ENCODE data around the gene IPO4. TPM values are rescaled to one million over a fixed set of nuclear protein-coding genes. Genes with fewer than 3 reads are reported as not detected.

Gene IPO4
- total and polyA plus RNA-seq, 9 of the 15 experiments (the other 6 are each of a cell fraction or from before 2014, with no cell fraction given): 7.3 to 122 (median 31.8) TPM

DNA sequence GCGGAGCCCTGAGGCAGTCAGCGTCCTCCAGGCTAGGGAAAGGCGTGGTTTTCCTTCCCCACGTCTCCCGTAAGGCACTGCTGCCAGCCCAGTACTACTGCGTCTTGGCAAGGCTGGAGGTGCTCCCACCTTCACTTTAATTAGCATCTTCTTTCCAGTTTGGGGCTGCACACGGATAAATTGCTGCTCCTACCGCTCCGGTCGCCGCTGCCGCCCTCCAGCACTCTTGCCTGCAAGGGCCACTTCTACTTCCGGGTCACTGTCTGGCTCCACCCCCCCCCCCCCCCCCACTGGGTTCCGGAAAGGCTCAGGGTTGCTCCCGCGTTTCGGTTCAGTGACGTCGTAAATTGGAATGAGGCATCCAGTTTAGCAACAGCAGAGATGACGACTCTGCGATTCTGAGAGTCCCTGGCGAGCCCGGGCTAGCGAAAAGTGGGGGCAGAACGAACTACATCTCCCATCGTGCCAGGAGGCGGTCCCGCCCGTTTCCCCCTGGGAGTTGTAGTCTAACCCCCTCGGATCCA lies 43.6 kb upstream of the IPO4 start, which contains the start of gene NEDD8 (continued):
- TF ChIP-seq RAD21 (CRISPR knock-in tag; conservative IDR thresholded peaks at IDR 0.05 in 1 of 2, IDR thresholded peaks at IDR 0.05 in 1 of 2) (no peak), ZNF24 (IDR thresholded peaks at IDR 0.05) (no peak), FUS (optimal IDR thresholded peaks at IDR 0.05; ENCODE audit: low read depth, low read length) (no peak), CTBP1 (IDR thresholded peaks at IDR 0.05; ENCODE audit: borderline replicate concordance) (no peak), ZNF3 (CRISPR knock-in tag; IDR thresholded peaks at IDR 0.05) (no peak), SUPT5H (IDR thresholded peaks at IDR 0.05) (peak; percentile 55; the same call in 1 of the 2 replicates), TSC22D4 (tag; IDR thresholded peaks at IDR 0.05) (no peak), ZNF263 (CRISPR knock-in tag; IDR thresholded peaks at IDR 0.05; ENCODE audit: borderline replicate concordance) (no peak), YBX1 (IDR thresholded peaks at IDR 0.05) (no peak), NR1H2 (CRISPR knock-in tag; IDR thresholded peaks at IDR 0.05) (no peak), ZNF561 (CRISPR knock-in tag; conservative IDR thresholded peaks at IDR 0.05) (no peak), MYC (IDR thresholded peaks at IDR 0.05; ENCODE audit: low read depth, low read length) (no peak), MYC (CRISPR knock-in tag; IDR thresholded peaks at IDR 0.05; ENCODE audit: borderline replicate concordance, low read depth) (no peak), HDAC2 (IDR thresholded peaks at IDR 0.05) (no peak)
- TF ChIP-seq, protein P1, sequence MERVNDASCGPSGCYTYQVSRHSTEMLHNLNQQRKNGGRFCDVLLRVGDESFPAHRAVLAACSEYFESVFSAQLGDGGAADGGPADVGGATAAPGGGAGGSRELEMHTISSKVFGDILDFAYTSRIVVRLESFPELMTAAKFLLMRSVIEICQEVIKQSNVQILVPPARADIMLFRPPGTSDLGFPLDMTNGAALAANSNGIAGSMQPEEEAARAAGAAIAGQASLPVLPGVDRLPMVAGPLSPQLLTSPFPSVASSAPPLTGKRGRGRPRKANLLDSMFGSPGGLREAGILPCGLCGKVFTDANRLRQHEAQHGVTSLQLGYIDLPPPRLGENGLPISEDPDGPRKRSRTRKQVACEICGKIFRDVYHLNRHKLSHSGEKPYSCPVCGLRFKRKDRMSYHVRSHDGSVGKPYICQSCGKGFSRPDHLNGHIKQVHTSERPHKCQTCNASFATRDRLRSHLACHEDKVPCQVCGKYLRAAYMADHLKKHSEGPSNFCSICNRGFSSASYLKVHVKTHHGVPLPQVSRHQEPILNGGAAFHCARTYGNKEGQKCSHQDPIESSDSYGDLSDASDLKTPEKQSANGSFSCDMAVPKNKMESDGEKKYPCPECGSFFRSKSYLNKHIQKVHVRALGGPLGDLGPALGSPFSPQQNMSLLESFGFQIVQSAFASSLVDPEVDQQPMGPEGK (CRISPR knock-in tag; IDR thresholded peaks at IDR 0.05; ENCODE audit: borderline replicate concordance): no peak
- TF ChIP-seq, protein P2, sequence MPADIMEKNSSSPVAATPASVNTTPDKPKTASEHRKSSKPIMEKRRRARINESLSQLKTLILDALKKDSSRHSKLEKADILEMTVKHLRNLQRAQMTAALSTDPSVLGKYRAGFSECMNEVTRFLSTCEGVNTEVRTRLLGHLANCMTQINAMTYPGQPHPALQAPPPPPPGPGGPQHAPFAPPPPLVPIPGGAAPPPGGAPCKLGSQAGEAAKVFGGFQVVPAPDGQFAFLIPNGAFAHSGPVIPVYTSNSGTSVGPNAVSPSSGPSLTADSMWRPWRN (IDR thresholded peaks at IDR 0.05; ENCODE audit: low read depth): no peak
- TF ChIP-seq, protein P3, sequence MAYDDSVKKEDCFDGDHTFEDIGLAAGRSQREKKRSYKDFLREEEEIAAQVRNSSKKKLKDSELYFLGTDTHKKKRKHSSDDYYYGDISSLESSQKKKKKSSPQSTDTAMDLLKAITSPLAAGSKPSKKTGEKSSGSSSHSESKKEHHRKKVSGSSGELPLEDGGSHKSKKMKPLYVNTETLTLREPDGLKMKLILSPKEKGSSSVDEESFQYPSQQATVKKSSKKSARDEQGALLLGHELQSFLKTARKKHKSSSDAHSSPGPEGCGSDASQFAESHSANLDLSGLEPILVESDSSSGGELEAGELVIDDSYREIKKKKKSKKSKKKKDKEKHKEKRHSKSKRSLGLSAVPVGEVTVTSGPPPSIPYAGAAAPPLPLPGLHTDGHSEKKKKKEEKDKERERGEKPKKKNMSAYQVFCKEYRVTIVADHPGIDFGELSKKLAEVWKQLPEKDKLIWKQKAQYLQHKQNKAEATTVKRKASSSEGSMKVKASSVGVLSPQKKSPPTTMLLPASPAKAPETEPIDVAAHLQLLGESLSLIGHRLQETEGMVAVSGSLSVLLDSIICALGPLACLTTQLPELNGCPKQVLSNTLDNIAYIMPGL (CRISPR knock-in tag; IDR thresholded peaks at IDR 0.05): no peak
- TF ChIP-seq, protein P4, sequence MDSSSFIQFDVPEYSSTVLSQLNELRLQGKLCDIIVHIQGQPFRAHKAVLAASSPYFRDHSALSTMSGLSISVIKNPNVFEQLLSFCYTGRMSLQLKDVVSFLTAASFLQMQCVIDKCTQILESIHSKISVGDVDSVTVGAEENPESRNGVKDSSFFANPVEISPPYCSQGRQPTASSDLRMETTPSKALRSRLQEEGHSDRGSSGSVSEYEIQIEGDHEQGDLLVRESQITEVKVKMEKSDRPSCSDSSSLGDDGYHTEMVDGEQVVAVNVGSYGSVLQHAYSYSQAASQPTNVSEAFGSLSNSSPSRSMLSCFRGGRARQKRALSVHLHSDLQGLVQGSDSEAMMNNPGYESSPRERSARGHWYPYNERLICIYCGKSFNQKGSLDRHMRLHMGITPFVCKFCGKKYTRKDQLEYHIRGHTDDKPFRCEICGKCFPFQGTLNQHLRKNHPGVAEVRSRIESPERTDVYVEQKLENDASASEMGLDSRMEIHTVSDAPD (CRISPR knock-in tag; IDR thresholded peaks at IDR 0.05): no peak
- TF ChIP-seq, protein P5, sequence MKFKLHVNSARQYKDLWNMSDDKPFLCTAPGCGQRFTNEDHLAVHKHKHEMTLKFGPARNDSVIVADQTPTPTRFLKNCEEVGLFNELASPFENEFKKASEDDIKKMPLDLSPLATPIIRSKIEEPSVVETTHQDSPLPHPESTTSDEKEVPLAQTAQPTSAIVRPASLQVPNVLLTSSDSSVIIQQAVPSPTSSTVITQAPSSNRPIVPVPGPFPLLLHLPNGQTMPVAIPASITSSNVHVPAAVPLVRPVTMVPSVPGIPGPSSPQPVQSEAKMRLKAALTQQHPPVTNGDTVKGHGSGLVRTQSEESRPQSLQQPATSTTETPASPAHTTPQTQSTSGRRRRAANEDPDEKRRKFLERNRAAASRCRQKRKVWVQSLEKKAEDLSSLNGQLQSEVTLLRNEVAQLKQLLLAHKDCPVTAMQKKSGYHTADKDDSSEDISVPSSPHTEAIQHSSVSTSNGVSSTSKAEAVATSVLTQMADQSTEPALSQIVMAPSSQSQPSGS (CRISPR knock-in tag; IDR thresholded peaks at IDR 0.05): no peak
- TF ChIP-seq, protein P6, sequence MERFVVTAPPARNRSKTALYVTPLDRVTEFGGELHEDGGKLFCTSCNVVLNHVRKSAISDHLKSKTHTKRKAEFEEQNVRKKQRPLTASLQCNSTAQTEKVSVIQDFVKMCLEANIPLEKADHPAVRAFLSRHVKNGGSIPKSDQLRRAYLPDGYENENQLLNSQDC (CRISPR knock-in tag; IDR thresholded peaks at IDR 0.05): no peak
- TF ChIP-seq, protein P7, sequence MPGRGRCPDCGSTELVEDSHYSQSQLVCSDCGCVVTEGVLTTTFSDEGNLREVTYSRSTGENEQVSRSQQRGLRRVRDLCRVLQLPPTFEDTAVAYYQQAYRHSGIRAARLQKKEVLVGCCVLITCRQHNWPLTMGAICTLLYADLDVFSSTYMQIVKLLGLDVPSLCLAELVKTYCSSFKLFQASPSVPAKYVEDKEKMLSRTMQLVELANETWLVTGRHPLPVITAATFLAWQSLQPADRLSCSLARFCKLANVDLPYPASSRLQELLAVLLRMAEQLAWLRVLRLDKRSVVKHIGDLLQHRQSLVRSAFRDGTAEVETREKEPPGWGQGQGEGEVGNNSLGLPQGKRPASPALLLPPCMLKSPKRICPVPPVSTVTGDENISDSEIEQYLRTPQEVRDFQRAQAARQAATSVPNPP (IDR thresholded peaks at IDR 0.05; ENCODE audit: borderline replicate concordance, insufficient read depth, insufficient read length): no peak
